K562 (cell line): ENCODE results near the gene TMC5. TPM values are rescaled to one million over a fixed set of nuclear protein-coding genes. Genes with fewer than 3 reads are reported as not detected.
A peak's percentile ranks its signal among the peaks of the same experiment; 100 is the strongest.

Experiments
- ATAC-seq: fragments of 200-7000 bp; cut with Tn5 transposase; 3 replicates; pipeline ENCODE4 v1.9.1; 2020; ENCODE audit warnings: moderate library complexity
- BruUV-seq: library from RNA; stranded (reverse); fragments of 400-500 nt; replicated peaks from 2 replicates; lab custom pipeline; 2021; lab: Mats Ljungman, UMichigan
- CTCF ChIA-PET: fragments of 300-600 bp; formaldehyde crosslinking; extraction: SDS; loops from one replicate; lab custom pipeline; 2021; ENCODE audit warnings: low intra/inter-chr PET ratio; lab: Yijun Ruan, JAX
- POLR2A ChIA-PET: fragments of 300-600, 350-650 bp; sonication (Branson Sonifier 250); formaldehyde crosslinking; extraction: SDS; loops from one replicate; lab custom pipeline; 2021; ENCODE audit warnings: antibody characterized with exemption, inconsistent platforms; lab: Yijun Ruan, JAX
- DNase-seq, 4 experiments: peaks; one replicate each; pipeline versions ENCODE4 v3.0.0 to v3.0.0-alpha.2; 2011 to 2018; ENCODE audit warnings: low spot score in 3 of 4, mixed read lengths in 3 of 4; ENCODE audit errors: extremely low read depth in 1 of 4
- FAIRE-seq: peaks from 2 replicates; lab custom pipeline; 2011; peaks lifted over from hg19 to GRCh38; lab: Jason Lieb, UNC
- H2AFZ ChIP-seq: 2 replicates; pipeline ENCODE4 v1.6.0; 2011; ENCODE audit warnings: low read depth, low read length, control low read depth, inconsistent platforms
- H3K27ac ChIP-seq: fragments of 200-600 bp; 3 replicates; pipeline ENCODE4 v1.8.0; 2011; ENCODE audit warnings: low read depth, mild to moderate bottlenecking, control low read depth, inconsistent platforms, low read length, moderate library complexity, mixed read lengths; ENCODE audit errors: extremely low read depth
- H3K27me3 ChIP-seq, 2 experiments: fragments of 300-600 bp in 1 of 2; 2 replicates in 1 of 2; 3 replicates in 1 of 2; pipeline versions ENCODE4 v1.6.0 to v1.8.0; 2011; ENCODE audit warnings: inconsistent platforms in 2 of 2, low read length in 2 of 2, mild to moderate bottlenecking in 1 of 2, mixed read lengths in 1 of 2, moderate library complexity in 1 of 2; ENCODE audit not compliant: control insufficient read depth in 2 of 2, insufficient read depth in 2 of 2
- H3K36me3 ChIP-seq: fragments of 300-600 bp; 3 replicates; pipeline ENCODE4 v1.8.0; 2011; ENCODE audit warnings: mild to moderate bottlenecking, low read length, inconsistent platforms; ENCODE audit not compliant: control insufficient read depth, insufficient read depth
- H3K4me1 ChIP-seq, 2 experiments: fragments of 200-600 bp in 1 of 2; replicated peaks in 1 of 2; 2 replicates in 1 of 2; 3 replicates in 1 of 2; pipeline versions ENCODE4 v1.5.1 to v1.8.0; 2011; ENCODE audit warnings: inconsistent platforms in 2 of 2, low read length in 2 of 2, mild to moderate bottlenecking in 1 of 2, mixed read lengths in 1 of 2, moderate library complexity in 1 of 2; ENCODE audit not compliant: control insufficient read depth in 2 of 2, insufficient read depth in 2 of 2
- H3K4me2 ChIP-seq: 2 replicates; pipeline ENCODE4 v1.6.1; 2011; ENCODE audit warnings: low read length, control low read depth, inconsistent platforms, mixed read lengths; ENCODE audit not compliant: insufficient read depth
- H3K4me3 ChIP-seq: fragments of 200-600 bp; sonication (generic), shearing (Covaris generic); 2 replicates; pipeline ENCODE4 v1.5.1; 2016; ENCODE audit warnings: control low read depth, inconsistent platforms
- H3K79me2 ChIP-seq: fragments of 200-600 bp; 3 replicates; pipeline ENCODE4 v1.8.0; 2011; ENCODE audit warnings: low read length, inconsistent platforms; ENCODE audit not compliant: control insufficient read depth, insufficient read depth
- H3K9ac ChIP-seq, 2 experiments: 2 replicates each; pipeline versions ENCODE4 v1.6.0 to v1.6.1; 2011; ENCODE audit warnings: low read depth in 2 of 2, low read length in 2 of 2, control low read depth in 1 of 2, inconsistent platforms in 1 of 2, mild to moderate bottlenecking in 1 of 2, mixed read lengths in 1 of 2; ENCODE audit not compliant: insufficient read depth in 1 of 2
- H3K9me1 ChIP-seq: one replicate; pipeline ENCODE4 v1.6.0; 2011; ENCODE audit warnings: inconsistent platforms, mild to moderate bottlenecking, low read length, moderate library complexity; ENCODE audit not compliant: control insufficient read depth, insufficient read depth
- H3K9me3 ChIP-seq: replicated peaks from 2 replicates; pipeline ENCODE4 v1.5.1; 2011; ENCODE audit warnings: low read depth, low read length, inconsistent platforms; ENCODE audit not compliant: control insufficient read depth, insufficient read depth
- H4K20me1 ChIP-seq: replicated peaks from 2 replicates; pipeline ENCODE4 v1.6.1; 2011; ENCODE audit warnings: low read length, inconsistent platforms, mixed read lengths; ENCODE audit not compliant: control insufficient read depth, insufficient read depth
- ZBTB11 ChIP-seq, 3 experiments: fragments of 200-800 bp in 1 of 3; fragments of 250-450 bp in 1 of 3; fragments of 450-650 bp in 1 of 3; sonication (Bioruptor Pico) in 1 of 3; sonication (Bioruptor generic) in 1 of 3; formaldehyde crosslinking in 1 of 3; IDR thresholded peaks; 2 replicates each; pipeline versions ENCODE4 v1.6.1 to v1.8.0; 2016 to 2022; ENCODE audit warnings: mild to moderate bottlenecking in 2 of 3, missing genetic modification characterization in 2 of 3, missing compliant biosample characterization in 1 of 3, moderate library complexity in 1 of 3
- WGBS: fragments of 100-300 bp; shearing (Covaris generic); methylation state at CpG from one replicate; pipeline ENCODE4 v1.1.6; 2016; ENCODE audit warnings: low coverage, mixed read lengths; ENCODE audit not compliant: insufficient coverage; ENCODE audit errors: missing lambda C conversion rate; 5-methylcytosine and 5-hydroxymethylcytosine counted together
- in situ Hi-C: fragments of 300-500 bp; cut with MboI; formaldehyde crosslinking; loops from 4 replicates; pipeline ENCODE4 v1.15.0; 2018; ENCODE audit warnings: inconsistent platforms, mixed read lengths
- intact Hi-C: fragments of 100-400 bp; cut with micrococcal nuclease; formaldehyde crosslinking; loops from 2 replicates; pipeline ENCODE4 v1.14.2; 2022
- polyA plus RNA-seq, 8 experiments: library from polyadenylated mRNA; depleted of rRNA in 4 of 8; stranded (reverse) in 5 of 8; unstranded in 3 of 8; fragments of >200 nt; fragmentation: Nextera tagmentation in 2 of 8; fragmentation: Illumina TruSeq in 1 of 8; extraction: Ambion mirVana in 2 of 8; extraction: Trizol in 1 of 8; gene quantifications; 2 replicates each; pipeline versions ENCODE4 v1.2.1 to v1.2.3, GENCODE V29; 2011 to 2014; ENCODE audit warnings: inconsistent platforms in 1 of 8, missing spikeins in 1 of 8
- total RNA-seq, 7 experiments: library from RNA; depleted of rRNA in 6 of 7; stranded (reverse); fragments of >200 nt in 6 of 7; fragmentation: Illumina TruSeq in 2 of 7; extraction: Trizol in 2 of 7; gene quantifications; 2 replicates each; pipeline versions ENCODE4 v1.2.1 to v1.2.3, GENCODE V29; 2011 to 2021; ENCODE audit warnings: low replicate concordance in 1 of 7

The TMC5 gene
- total and polyA plus RNA-seq, 9 of the 15 experiments (the other 6 are each of a cell fraction or from before 2014, with no cell fraction given): 0.83 to 2.6 (median 1.6) TPM

DNA sequence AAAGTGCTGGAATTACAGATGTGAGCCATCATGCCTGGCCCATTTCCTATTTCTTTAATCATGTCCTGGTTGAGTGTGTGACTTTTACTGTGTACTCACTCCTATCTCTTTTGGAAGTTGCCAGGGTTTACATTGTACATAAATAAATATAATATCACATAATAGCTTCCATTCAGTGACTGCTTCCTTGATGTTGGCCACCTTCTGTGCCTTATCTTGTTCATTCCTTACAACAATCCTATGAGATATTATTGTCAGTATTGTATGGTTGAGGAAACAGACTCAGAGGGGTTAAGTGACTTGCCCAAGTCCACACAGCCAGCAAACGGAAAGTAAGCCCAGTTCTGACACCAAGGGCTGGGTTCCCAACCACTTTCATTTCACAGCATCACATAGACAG is 16.9 kb downstream of the TMC5 start:
- Histone ChIP-seq H3K4me2 (no peak overlapping the region), H3K9me3 (no peaks in the 10 kb centered on the region; the same call in 1 of the 2 replicates), H3K79me2 (no peaks in the 10 kb centered on the region), H3K4me1 (peaks cover 0 to 6% of the 10 kb centered on the region in 2 experiments; a peak in 3 of 5 replicates), H3K9me1 (no peaks in the 10 kb centered on the region), H3K36me3 (no peaks in the 10 kb centered on the region), H3K9ac (no peak overlapping the region), H3K27me3 (no peaks in the 10 kb centered on the region; a peak in 1 of 5 replicates), H3K27ac (no peak overlapping the region), H4K20me1 (no peaks in the 10 kb centered on the region), H2AFZ (0 out of 2 replicates have a peak overlapping the region, but pooled peaks have one; percentile 26), H3K4me3 (no peak overlapping the region)
- in situ Hi-C loops: no loop called here
- no peak for TF ChIP-seq ZBTB11 (CRISPR knock-in tag; IDR thresholded peaks at IDR 0.05)
- CTCF ChIA-PET: no interaction called here
- no TSS peak for BruUV-seq
- intact Hi-C loops: no loop called here
- ATAC-seq (no peak), DNase-seq (no peak), FAIRE-seq (no peak)
- POLR2A ChIA-PET: interaction anchor here (0.7 kb wide), 1 partner anchor 108 kb away, joined by 3 read pairs; no protein-coding TSS in a partner anchor
- 15% methylated on average over 1 of the region's 1 CpG for WGBS
